Measurements from ENCODE around the gene KIF26B.

Gene KIF26B

GRCh38 chr1:245211035-245211749, 56.4 kb downstream of the KIF26B start:
- no peak for DNase-seq

GRCh38 chr1:245211761-245212160, 57.0 kb downstream of the KIF26B start:
- DNase-seq, result no peak

- DNase-seq, result no peak
Observed at GRCh38 chr1:245212221-245212710, 57.5 kb downstream of the KIF26B start.

- DNase-seq, result no peak
Observed at GRCh38 chr1:245213066-245213831, 58.5 kb downstream of the KIF26B start.

GRCh38 chr1:245215071-245215470, 60.3 kb downstream of the KIF26B start:
- DNase-seq, result no peak

- no peak for DNase-seq
Observed at GRCh38 chr1:245216366-245217115, 61.8 kb downstream of the KIF26B start.

GRCh38 chr1:245217853-245218608, 63.2 kb downstream of the KIF26B start:
- DNase-seq, result no peak

GRCh38 chr1:245220381-245220985, 65.7 kb downstream of the KIF26B start:
- DNase-seq, result no peak

- DNase-seq, result no peak
Observed at GRCh38 chr1:245221805-245222204, 67.0 kb downstream of the KIF26B start.

- no peak for DNase-seq
Observed at GRCh38 chr1:245222931-245223595, 68.3 kb downstream of the KIF26B start.

- no peak for DNase-seq
Observed at GRCh38 chr1:245225322-245226202, 70.8 kb downstream of the KIF26B start.

- DNase-seq, result no peak
Observed at GRCh38 chr1:245226203-245226499, 71.4 kb downstream of the KIF26B start.

- DNase-seq, result no peak
Observed at GRCh38 chr1:245229051-245229450, 74.3 kb downstream of the KIF26B start.

- DNase-seq, result no peak
Observed at GRCh38 chr1:245232931-245233330, 78.1 kb downstream of the KIF26B start.

GRCh38 chr1:245234217-245235081, 79.7 kb downstream of the KIF26B start:
- DNase-seq, result no peak

- no peak for DNase-seq
Observed at GRCh38 chr1:245235156-245235555, 80.4 kb downstream of the KIF26B start.

- no peak for DNase-seq
Observed at GRCh38 chr1:245240648-245241165, 85.9 kb downstream of the KIF26B start.

- DNase-seq, result no peak
Observed at GRCh38 chr1:245241526-245242130, 86.8 kb downstream of the KIF26B start.

GRCh38 chr1:245242989-245243388, 88.2 kb downstream of the KIF26B start:
- DNase-seq, result no peak
